HepG2 (cell line): ENCODE results near the gene SKIDA1. TPM values are rescaled to one million over a fixed set of nuclear protein-coding genes. Genes with fewer than 3 reads are reported as not detected.

Source experiments
- BRD4 ChIP-seq: sonication (generic); formaldehyde crosslinking; IDR thresholded peaks from 2 replicates; pipeline ENCODE4 v1.4.0; 2020; ENCODE audit warnings: missing genetic modification reagents
- DPF2 ChIP-seq: sonication (generic); formaldehyde crosslinking; IDR thresholded peaks from 2 replicates; pipeline ENCODE4 v1.4.0; 2020; ENCODE audit warnings: mild to moderate bottlenecking, low read depth, missing genetic modification reagents, borderline replicate concordance
- ERF ChIP-seq: IDR thresholded peaks from 2 replicates; pipeline ENCODE4 v1.6.1; 2018; ENCODE audit warnings: missing biosample characterization, missing genetic modification reagents
- ETV6 ChIP-seq: sonication (generic); formaldehyde crosslinking; conservative IDR thresholded peaks from 2 replicates; pipeline ENCODE4 v1.4.0; 2020; ENCODE audit warnings: missing genetic modification reagents
- HBP1 ChIP-seq: IDR thresholded peaks from 2 replicates; pipeline ENCODE4 v1.6.1; 2016; ENCODE audit warnings: low read depth, control low read depth
- JUN ChIP-seq: sonication (generic); formaldehyde crosslinking; IDR thresholded peaks from 2 replicates; pipeline ENCODE4 v1.4.0; 2020; ENCODE audit warnings: mild to moderate bottlenecking, missing genetic modification reagents
- MIXL1 ChIP-seq: IDR thresholded peaks from 2 replicates; pipeline ENCODE4 v1.6.1; 2016
- RBM39 ChIP-seq: fragments of 200-400 bp; formaldehyde crosslinking; IDR thresholded peaks from one replicate; pipeline ENCODE4 v1.6.1; 2018; ENCODE audit warnings: antibody characterized with exemption, mild to moderate bottlenecking, low read depth, low read length; ENCODE audit not compliant: poor library complexity, severe bottlenecking
- TBX3 ChIP-seq: fragments of 450-650 bp; IDR thresholded peaks from 2 replicates; pipeline ENCODE4 v1.6.1; 2017; ENCODE audit warnings: antibody characterized with exemption, mild to moderate bottlenecking, inconsistent platforms, borderline replicate concordance
- ZEB1 ChIP-seq: IDR thresholded peaks from 2 replicates; pipeline ENCODE4 v1.6.1; 2012; ENCODE audit warnings: mild to moderate bottlenecking, low read depth, inconsistent platforms; ENCODE audit not compliant: insufficient replicate concordance
- ZFP37 ChIP-seq: sonication (generic); formaldehyde crosslinking; IDR thresholded peaks from 2 replicates; pipeline ENCODE4 v1.4.0; 2020; ENCODE audit warnings: missing genetic modification reagents, borderline replicate concordance
- ZFP90 ChIP-seq: sonication (generic); formaldehyde crosslinking; IDR thresholded peaks from 2 replicates; pipeline ENCODE4 v1.8.0; 2022; ENCODE audit warnings: missing genetic modification reagents, mild to moderate bottlenecking, inconsistent platforms, borderline replicate concordance
- ZNF263 ChIP-seq: sonication (generic); formaldehyde crosslinking; IDR thresholded peaks from 2 replicates; pipeline ENCODE4 v1.4.0; 2020; ENCODE audit warnings: missing genetic modification reagents
- ZNF430 ChIP-seq: sonication (generic); formaldehyde crosslinking; IDR thresholded peaks from 2 replicates; pipeline ENCODE4 v1.9.0; 2021; ENCODE audit warnings: mild to moderate bottlenecking, missing genetic modification reagents
- ZNF737 ChIP-seq: sonication (generic); formaldehyde crosslinking; IDR thresholded peaks from 2 replicates; pipeline ENCODE4 v1.5.0; 2020; ENCODE audit warnings: missing genetic modification reagents, mild to moderate bottlenecking, borderline replicate concordance
- ZNF792 ChIP-seq: IDR thresholded peaks from 2 replicates; pipeline ENCODE4 v1.6.1; 2016
- polyA plus RNA-seq, 8 experiments: library from polyadenylated mRNA; depleted of rRNA in 3 of 8; stranded (reverse) in 7 of 8; unstranded in 1 of 8; fragments of >200 nt; fragmentation: Illumina TruSeq in 4 of 8; extraction: Trizol in 4 of 8; gene quantifications; 2 replicates each; pipeline versions ENCODE4 v1.2.1 to v1.2.3, GENCODE V29; 2011 to 2016; ENCODE audit warnings: low read depth in 4 of 8, missing spikeins in 1 of 8, mixed read lengths in 1 of 8; ENCODE audit not compliant: insufficient read depth in 1 of 8
- total RNA-seq, 5 experiments: library from RNA; depleted of rRNA; stranded (reverse); fragments of >200 nt; fragmentation: Illumina TruSeq; extraction: Trizol; gene quantifications; 2 replicates each; pipeline ENCODE4 v1.2.3, GENCODE V29; 2016; ENCODE audit warnings: low read depth in 1 of 5
- TF ChIP-seq, protein P1 (sequence below): sonication (generic); formaldehyde crosslinking; conservative IDR thresholded peaks from 2 replicates; pipeline ENCODE4 v1.8.0; 2022; ENCODE audit warnings: low read depth, missing genetic modification reagents
- TF ChIP-seq, protein P2 (sequence below), 2 experiments: sonication (generic) in 1 of 2; formaldehyde crosslinking in 1 of 2; IDR thresholded peaks; 2 replicates each; pipeline versions ENCODE4 v1.4.0 to v1.6.1; 2016 to 2020; ENCODE audit warnings: borderline replicate concordance in 1 of 2, low read depth in 1 of 2, mild to moderate bottlenecking in 1 of 2, missing genetic modification reagents in 1 of 2
- TF ChIP-seq, protein P3 (sequence below): IDR thresholded peaks from 2 replicates; pipeline ENCODE4 v1.6.1; 2016; ENCODE audit warnings: missing genetic modification reagents, missing compliant biosample characterization
- TF ChIP-seq, protein P4 (sequence below): IDR thresholded peaks from 2 replicates; pipeline ENCODE4 v1.6.1; 2016; ENCODE audit warnings: missing compliant biosample characterization, missing genetic modification reagents, borderline replicate concordance

SKIDA1 gene
- total and polyA plus RNA-seq, 2 of the 13 experiments (the other 11 are each of a cell fraction or from before 2014, with no cell fraction given), result 0.73 to 1.5 TPM

GRCh38 chr10:21494191-21495001, 31.1 kb downstream of the SKIDA1 start (continued):
- TF ChIP-seq, protein P1, sequence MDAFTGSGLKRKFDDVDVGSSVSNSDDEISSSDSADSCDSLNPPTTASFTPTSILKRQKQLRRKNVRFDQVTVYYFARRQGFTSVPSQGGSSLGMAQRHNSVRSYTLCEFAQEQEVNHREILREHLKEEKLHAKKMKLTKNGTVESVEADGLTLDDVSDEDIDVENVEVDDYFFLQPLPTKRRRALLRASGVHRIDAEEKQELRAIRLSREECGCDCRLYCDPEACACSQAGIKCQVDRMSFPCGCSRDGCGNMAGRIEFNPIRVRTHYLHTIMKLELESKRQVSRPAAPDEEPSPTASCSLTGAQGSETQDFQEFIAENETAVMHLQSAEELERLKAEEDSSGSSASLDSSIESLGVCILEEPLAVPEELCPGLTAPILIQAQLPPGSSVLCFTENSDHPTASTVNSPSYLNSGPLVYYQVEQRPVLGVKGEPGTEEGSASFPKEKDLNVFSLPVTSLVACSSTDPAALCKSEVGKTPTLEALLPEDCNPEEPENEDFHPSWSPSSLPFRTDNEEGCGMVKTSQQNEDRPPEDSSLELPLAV (CRISPR knock-in tag), result no peak
- TF ChIP-seq BRD4 (peak; percentile 78), DPF2 (CRISPR knock-in tag) (no peak), JUN (no peak), MIXL1 (CRISPR knock-in tag) (0 out of 2 replicates have a peak, but pooled peaks have one; percentile 16), ZFP37 (0 out of 2 replicates have a peak, but pooled peaks have one; percentile 36), TBX3 (no peak), ZNF263 (CRISPR knock-in tag) (no peak), ZNF792 (no peak), HBP1 (no peak), ZFP90 (CRISPR knock-in tag) (no peak; the same call in 1 of the 2 replicates), ETV6 (CRISPR knock-in tag) (0 out of 2 replicates have a peak, but pooled peaks have one; percentile 30), ZNF430 (CRISPR knock-in tag) (no peak), ZNF737 (CRISPR knock-in tag) (no peak; the same call in 1 of the 2 replicates), ZEB1 (no peak), ERF (no peak; the same call in 1 of the 2 replicates), RBM39 (peak; percentile 57)
- TF ChIP-seq, protein P2, sequence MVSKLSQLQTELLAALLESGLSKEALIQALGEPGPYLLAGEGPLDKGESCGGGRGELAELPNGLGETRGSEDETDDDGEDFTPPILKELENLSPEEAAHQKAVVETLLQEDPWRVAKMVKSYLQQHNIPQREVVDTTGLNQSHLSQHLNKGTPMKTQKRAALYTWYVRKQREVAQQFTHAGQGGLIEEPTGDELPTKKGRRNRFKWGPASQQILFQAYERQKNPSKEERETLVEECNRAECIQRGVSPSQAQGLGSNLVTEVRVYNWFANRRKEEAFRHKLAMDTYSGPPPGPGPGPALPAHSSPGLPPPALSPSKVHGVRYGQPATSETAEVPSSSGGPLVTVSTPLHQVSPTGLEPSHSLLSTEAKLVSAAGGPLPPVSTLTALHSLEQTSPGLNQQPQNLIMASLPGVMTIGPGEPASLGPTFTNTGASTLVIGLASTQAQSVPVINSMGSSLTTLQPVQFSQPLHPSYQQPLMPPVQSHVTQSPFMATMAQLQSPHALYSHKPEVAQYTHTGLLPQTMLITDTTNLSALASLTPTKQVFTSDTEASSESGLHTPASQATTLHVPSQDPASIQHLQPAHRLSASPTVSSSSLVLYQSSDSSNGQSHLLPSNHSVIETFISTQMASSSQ (IDR thresholded peaks at IDR 0.05; ENCODE audit: low read depth), result no peak
- TF ChIP-seq, protein P2 (CRISPR knock-in tag; IDR thresholded peaks at IDR 0.05; ENCODE audit: borderline replicate concordance), result no peak
- TF ChIP-seq, protein P3, sequence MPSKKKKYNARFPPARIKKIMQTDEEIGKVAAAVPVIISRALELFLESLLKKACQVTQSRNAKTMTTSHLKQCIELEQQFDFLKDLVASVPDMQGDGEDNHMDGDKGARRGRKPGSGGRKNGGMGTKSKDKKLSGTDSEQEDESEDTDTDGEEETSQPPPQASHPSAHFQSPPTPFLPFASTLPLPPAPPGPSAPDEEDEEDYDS (CRISPR knock-in tag), result no peak
- TF ChIP-seq, protein P4, sequence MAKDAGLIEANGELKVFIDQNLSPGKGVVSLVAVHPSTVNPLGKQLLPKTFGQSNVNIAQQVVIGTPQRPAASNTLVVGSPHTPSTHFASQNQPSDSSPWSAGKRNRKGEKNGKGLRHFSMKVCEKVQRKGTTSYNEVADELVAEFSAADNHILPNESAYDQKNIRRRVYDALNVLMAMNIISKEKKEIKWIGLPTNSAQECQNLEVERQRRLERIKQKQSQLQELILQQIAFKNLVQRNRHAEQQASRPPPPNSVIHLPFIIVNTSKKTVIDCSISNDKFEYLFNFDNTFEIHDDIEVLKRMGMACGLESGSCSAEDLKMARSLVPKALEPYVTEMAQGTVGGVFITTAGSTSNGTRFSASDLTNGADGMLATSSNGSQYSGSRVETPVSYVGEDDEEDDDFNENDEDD, result peak; percentile 77; the same call in 1 of the 2 replicates
